HG03460 (cell line): Measurements from ENCODE around the gene GJC1.

Source experiments
- ATAC-seq: cut with Tn5 transposase; IDR thresholded peaks from one replicate; pipeline ENCODE4 v1.9.1; 2021; ENCODE audit not compliant: unreplicated experiment

GJC1 gene

DNA sequence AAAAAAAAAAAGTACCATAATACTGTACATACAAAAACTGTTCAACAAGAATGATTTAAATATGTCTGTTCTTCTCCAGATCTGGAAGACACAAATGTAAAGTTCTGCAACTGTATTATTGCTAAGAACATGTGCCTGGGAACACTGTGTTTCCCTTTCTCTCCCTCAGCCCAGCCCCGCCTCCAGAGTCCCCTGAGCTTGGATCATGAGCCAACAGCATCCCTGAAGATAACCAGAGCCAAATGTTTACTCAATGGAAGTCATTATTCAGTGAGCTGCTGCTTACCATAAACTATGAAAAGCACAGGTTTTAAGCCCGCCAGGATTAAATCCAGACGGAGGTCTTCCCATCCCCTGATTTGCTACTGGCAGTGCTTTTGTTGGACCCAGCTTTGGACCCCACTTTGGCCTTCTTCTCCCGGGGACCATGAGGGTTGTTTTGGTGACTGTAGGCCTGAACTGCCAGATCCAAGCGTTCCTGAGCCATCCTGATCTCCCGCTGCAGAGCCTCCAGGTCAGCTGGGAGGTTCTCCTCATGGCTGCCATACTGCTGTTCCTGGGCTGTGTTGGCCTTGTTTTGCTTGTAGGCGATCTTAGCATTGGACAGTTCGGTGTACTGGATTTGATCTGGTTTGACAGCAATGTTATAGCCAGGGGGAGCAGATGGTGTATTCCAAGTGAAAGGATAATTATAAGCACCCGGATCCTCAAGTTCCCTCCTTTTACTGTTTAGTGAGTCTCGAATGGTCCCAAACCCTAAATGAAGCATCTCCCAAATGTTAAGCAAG lies 25.6 kb downstream of the GJC1 start:
- no peak for ATAC-seq

DNA sequence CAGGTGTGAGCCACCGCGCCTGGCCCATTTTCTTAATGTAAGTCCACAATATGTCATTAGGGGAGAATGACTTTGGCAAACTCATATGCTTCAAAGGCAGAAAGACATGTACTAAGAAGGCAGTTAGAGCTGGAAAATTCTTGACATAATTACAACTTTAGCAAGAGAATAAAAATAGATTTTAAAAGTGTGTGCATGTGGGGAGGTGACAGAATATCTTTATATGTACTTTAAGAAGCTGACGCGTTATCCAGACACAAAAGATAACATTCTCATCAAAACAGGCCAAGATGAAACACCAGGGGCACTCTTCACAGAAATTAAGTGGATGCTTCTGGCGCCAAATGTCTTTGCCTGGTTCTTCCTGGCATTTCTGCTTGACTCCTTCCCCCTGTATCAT lies 28.2 kb downstream of the GJC1 start:
- no peak for ATAC-seq

DNA sequence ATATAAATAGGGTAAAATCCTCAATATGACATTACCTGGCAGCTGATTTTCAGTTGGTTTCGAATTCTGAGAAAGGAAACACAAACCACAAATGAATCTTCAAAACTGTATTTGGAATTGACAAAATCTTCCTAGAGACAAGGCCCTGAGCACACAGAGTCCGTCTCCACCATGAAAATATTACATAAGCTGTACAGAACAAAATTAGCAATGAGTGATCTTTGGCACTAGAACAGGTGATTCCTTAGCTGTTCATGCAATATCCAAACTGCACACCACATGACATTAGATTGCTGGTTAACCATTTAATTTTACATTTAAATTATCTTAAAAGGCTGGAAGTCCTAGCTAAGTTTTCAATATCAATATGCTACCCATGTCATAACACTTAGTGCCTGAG lies 31.7 kb downstream of the GJC1 start:
- ATAC-seq: no peak

DNA sequence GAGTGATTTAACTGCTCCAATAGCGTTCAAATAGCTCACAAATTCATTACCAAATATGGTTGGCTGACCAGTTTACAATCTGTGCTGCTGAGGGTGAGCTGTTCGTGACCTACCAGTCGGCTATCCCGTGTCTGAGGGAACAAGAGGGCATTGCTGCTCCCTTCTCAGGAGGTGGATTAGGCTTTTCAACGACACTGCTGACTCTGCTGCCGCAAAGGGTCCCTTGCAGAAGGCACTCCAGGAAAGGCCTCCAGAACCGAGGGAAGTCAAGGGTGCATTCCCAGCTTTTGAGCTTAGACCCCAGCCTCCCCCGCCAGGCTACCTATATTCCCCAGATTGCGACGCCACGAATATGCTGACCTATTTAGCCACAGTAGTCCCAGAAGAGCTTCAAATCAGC lies 32.3 kb downstream of the GJC1 start:
- no peak for ATAC-seq

DNA sequence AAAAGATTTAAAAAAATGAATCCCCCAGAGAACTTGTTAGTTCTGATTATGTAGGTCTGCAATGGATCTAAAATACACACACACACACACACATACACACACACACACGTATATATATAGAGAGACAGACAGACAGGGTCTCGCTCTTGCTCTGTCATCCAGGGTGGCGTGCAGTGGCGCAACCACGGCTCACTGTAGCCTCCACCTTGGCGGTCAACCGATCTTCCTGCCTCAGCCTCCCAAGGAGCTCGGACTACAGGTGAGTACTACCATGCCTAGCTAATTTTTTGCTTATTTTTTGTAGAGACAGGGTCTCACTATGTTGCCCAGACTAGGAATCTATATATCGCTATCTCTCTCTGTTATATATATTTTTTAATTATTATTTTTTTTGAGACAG lies 33.4 kb downstream of the GJC1 start:
- no peak for ATAC-seq

DNA sequence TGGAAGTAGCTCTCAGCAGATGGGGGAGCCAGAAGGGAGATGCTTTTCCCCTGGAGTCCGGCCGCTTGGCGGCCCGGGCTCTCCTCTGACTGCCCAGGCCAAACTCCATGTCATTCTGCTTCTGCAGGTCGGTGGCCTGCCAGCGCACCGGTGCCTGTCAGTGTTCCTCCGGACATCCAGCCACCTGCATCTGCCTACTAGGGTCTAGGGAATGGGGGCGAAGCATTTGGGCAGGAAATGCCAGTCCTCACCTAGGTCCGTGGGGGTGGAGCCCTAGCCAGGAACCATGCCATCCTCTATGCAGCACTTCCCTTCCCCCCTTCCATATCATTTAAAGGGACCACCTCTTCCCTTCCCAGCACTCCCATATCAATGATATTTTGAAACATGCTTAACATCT lies 34.2 kb downstream of the GJC1 start:
- ATAC-seq: no peak

DNA sequence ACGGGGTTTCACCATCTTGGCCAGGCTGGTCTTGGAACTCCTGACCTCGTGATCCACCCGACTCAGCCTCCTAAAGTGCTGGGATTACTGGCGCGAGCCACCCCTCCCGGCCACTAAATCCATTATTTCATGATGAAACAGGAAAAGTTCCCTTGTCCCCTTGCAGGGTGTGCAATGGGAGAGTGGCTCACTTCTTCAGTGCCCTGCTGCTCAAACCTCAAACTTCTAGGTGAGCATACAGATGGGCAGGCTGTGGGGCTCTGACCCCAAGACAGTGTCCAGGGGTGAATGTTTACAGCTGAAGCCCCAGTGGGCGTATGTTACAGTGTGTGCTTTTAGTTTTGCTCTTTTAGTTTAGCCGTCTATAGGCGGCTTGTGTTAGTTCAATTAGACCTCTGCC lies 34.7 kb downstream of the GJC1 start:
- no peak for ATAC-seq

DNA sequence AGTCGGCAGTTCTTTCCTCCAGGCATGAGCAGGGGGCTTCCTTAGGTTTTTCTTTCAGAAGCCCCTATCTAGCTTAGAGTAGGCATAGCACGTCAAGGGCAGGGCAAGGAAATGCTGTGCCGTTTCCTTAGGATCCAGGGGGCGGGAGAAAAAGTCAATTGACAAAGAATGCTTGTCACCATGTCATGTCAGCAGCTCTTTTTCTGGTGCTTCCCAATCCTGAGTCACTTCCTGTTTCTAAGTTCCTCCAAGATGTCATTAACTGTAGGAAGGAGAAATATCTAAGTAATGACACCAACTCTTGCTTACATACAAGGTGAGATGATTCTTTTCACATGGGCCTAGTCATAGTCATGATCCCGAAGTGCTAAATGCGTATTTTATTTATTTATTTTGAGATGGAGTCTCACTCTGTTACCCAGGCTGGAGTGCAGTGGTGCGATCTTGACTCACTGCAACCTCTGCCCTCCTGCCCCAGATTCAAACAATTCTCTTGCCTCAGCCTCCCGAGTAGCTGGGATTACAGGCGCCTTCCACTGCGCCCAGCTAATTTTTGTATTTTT lies 35.2 kb downstream of the GJC1 start:
- ATAC-seq: no peak

DNA sequence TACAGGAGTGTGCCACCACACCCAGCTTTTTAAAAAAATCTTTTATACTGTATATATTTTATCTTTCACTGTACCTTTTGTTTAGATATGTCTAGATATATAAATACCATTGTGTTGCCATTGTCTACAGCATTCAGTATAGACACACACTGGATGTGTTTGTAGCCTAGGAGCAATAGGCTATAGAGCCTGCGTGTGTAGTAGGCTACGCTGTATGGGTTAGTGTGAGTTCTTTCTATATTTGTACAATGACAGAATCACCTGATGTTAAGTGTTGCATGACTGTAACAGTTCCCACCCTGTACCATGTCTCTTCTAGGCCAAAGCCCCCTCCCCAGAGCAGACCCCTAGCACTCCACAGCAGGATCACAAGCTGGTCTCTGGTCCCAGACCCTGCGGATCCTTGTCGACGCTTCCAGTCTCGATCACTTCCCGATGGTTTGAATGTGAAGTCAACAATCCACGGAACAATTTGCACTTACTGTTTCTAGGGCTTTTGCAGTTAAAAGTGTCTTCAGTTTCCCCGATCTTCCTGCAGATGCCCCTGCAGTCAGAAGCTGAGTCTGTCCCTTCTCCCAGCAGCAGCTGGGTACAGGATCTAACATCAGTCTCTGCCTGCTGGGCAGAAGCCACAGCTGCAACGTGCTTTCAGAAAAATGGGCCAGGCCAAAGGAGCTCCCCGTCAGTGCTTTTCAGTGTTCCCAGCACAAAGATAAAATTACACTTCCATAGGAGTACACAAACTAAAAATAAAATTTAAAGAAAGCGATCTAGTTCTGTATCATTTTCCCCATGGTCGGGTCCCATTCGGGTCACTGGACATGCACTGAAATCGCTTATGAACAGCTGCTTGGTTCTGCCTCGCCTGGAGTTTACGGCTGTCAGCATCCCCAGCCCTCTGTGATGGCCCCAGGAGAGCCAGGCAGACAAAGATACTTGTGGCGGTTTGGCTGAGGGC lies 35.9 kb downstream of the GJC1 start:
- no peak for ATAC-seq

DNA sequence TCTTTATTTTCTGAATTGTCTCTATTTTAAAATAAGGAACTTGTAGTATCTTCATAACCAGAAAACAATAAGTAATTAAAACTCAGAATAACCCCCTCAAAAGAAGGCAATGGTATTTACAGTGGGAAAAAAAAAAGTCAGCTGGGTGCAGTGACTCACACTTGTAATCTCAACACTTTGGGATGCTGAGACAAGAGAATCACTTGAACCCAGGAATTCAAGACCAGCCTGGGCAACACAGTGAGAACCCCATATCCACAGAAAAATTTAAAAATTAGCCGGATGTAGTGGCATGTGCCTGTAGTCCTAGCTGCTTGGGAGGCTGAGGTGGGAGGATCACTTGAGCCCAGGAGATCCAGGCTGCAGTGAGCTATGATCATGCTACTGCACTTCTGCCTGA lies 37.8 kb downstream of the GJC1 start:
- ATAC-seq: no peak

DNA sequence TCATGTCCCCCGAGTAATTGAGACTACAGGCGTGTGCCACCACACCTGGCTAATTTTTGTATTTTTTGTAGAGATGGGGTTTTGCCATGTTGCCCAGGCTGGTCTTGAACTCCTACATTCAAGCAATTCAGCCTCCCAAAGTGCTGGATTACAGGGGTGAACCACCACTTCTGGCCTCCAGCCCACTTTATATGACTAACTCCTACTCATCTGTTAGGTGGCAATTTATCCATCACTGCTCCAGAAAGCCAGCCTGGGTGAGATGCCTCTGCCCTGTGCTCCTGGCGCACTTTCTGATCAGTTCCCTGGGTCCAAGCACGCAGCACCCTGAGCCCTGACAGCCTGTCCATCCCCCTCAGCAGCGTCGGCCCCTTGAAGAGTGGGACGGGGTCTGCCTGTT lies 41.9 kb downstream of the GJC1 start:
- no peak for ATAC-seq

DNA sequence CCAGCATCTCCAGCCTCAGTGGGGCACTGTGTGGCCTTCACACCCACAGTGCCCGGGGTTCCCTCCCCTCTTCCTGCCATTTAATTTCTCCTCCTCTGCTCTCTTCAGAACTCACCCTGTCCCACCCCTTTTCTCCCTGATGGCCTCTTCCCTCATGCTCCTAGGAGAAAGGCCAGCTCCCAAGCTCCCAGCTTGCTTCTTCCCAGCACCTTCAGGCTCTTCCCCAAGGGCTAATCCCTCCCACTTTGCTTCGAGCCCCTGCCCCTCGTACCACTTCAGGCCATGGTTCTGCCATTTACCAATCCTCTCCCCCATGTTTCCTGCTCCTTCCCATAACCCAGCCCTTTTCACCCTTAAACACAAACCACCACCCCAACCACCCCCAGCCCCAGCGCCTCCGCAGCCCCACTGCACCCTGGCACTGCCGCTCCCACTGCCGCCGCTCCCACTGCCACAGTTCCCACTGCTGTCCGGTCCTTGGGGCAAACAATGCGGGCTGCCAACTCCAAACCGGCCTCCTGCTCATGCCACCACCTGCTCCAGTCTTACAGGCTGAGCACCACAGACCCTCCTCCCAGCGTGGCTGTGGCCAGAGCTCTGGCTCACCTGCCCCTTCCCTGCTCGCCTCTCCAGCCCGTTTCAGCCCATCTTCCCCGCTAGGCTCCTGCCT lies 42.7 kb downstream of the GJC1 start:
- ATAC-seq: no peak

DNA sequence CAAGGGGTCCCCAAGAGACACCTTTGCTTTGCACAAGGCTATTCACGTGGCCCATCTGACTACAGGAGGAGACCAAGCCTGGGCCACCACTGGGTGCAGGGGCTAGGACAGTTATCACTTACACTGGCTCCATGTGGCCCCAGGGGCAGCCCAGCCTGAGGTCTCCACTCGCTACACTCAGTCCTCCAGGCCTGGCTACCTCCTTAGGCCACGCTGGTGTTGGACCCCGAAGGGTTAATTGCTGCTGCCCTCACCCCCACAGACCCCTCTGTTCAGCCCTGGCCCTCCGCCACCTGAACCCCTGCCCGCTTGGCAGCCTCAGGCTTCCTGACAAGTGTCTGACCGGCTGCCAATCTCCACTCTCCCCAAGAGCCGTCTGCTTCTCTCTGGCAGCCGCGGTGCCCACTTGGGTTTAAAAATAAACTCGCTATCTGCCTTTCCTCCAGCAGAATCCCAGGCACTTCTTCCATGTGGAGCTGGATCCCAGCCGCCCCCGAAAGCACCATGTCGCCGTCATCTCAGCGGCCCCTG lies 43.5 kb downstream of the GJC1 start:
- no peak for ATAC-seq

DNA sequence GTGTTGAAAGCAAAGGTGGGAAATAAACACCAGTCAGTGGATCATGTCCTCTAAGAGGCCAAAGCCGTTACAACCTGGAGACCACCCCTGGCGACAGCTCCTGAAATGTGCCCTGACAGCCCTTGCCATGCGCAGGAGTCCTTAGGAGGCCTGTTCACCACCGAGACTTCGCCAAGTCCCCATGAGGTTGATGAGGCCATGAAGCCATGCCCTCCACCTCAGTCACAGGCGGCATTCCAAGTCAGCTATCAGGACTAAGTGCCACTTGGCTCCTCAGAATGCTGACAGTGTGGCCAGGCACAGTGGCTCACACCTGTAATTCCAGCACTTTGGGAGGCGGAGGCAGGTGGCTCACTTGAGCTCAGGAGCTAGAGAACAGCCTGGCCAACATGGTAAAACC lies 44.2 kb downstream of the GJC1 start:
- no peak for ATAC-seq

DNA sequence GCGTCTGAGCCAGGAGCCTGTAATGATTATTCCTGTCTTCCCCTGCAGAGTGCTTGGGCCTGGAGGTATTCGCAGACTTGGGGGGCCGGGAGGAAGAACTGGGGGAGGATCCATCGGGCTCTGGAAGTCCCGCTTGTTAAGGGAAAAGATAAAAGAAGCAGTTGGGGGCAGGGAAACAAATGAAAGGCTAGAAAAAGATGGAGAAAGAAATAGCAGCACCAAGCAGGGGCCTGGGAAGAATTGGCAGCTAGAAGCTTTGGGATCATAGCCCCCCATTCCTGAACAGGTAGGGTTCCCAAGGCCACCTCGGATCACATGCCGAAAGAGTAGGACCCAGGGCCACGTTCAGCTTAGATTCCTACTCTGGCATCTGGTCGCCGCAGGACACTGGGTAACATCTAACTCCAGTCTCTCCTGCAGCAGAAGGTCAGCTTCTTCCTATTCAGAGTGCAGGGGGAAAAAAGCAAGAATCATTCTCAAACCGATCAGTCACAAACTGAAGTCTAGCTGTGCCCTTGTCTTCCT lies 47.7 kb downstream of the GJC1 start:
- no peak for ATAC-seq

DNA sequence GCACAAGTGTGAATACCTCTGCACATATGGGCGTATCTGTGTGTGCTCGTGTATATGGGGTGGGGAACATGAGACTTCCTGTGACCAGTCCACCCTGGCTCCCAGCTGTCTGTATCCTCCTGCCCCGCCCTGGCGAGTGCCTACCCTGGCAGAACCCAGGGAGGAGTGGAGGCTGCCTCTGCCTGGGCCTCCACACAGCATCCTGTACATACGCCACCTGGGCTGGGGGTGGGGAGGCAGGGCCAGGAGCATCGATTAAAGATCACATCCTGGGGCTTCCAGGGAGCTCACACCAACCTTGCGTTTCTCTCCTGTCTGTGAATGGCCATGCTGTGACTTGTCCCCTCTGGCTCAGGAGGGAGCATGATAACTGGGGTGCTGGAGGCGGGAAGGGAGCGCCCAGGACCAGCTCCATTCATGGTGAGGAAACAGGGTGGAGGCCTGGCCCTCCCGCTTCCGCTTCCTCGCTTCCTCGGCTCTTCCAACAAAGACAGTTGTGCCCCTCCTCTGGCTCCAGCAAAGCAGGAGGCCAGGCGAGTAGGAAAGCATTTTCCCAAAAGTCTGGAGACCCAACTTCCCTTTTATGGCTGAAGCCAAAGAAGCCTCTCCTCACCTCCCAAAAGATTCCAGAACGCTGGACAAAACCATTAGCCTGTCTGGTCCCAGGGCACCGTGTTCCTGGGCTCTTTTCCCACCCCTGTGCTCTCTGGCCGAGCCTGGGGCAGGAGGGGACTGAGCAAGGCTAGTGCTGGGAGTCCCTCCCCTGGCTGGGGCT lies 48.3 kb downstream of the GJC1 start:
- ATAC-seq: no peak

DNA sequence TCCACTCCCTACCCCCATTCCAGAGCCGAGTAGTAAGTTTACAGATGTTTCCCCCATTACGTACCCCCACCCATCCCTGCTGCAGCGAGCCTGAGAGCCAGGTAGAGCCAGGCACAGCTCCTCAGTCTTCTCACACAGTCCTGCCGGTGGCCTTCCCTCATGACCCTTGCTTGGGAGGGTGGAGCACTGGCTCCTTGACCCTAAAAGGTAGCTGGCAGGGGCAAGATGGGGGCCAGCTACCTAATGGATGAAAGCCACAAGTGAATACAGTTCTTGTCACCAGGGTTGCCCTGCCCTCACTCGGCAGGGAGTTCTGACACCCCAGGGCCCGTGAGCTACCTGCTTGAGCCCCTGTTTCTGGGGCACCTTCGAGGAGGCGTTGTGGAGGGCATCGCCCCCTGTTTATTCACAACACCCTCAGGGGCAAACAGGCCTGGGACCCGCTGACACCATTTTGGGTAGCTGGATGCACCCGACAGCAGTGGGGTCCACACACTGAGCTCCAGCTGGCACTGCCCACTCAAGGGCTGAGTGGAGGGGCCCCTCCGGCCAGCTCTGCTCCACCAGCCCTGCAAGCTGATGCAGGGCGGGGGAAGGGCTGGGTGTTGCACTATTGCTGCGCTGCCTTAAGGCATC lies 49.1 kb downstream of the GJC1 start:
- ATAC-seq: no peak

DNA sequence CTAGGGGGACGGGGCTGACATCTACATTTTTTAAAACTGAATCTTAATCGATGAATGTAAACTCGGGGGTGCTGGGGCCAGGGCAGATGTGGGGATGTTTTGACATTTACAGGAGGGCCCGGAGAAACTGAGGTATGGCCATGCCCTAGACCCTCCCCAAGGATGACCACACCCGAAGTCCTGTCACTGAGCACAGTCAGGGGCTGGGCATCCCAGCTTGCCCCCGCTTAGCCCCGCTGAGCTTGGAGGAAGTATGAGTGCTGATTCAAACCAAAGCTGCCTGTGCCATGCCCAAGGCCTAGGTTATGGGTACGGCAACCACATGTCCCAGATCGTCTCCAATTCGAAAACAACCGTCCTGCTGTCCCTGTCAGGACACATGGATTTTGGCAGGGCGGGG lies 49.9 kb downstream of the GJC1 start:
- no peak for ATAC-seq

DNA sequence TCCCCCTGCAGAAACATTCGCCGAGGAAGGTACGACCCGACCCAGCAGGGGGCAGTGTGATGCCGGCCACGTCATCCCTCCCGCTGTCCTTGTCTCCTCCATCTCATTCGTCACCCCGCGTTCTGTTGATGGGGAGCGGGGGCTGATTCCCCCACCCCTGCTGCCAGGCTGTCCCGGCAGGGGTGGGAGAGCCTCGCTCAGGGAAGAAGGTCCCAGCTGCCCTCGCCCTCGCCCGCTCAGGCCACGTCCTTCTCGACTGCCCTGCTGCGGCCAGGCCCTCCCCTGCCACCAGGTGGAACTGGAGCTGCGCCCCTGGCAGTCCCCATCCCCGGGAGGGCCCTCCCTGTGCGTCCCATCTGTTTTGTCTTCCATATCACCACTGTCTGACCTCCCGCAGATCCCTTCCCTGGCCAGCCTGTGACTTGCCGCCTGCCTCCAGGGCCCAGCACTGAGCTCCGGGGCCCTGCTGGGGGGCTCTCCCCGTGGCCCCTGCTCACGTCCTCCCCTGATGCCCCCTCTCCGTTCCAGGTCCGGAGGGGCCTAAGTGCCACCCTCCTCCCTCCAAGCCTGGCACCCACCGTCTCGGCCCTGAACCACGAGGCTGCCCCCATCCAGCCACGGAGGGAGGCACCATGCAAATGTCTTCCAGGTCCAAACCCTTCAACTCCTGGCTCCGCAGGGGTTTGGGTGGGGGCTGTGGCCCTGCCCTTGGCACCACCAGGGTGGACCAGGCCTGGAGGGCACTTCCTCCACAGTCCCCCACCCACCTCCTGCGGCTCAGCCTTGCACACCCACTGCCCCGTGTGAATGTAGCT lies 50.7 kb downstream of the GJC1 start:
- ATAC-seq: no peak
